Spleen (tissue), 11 donors: ENCODE data around the gene TBC1D32. TPM values are rescaled to one million over a fixed set of nuclear protein-coding genes. Genes with fewer than 3 reads are reported as not detected.

Experiments used
- DNase-seq: peaks from one replicate; pipeline ENCODE4 v3.0.0-alpha.2; 2020
- H3K27ac ChIP-seq, 8 donors: fragments of 200-600 bp; sonication (generic) in 7 of 8; 1 replicate in 4 of 8; 2 replicates in 4 of 8; pipeline versions ENCODE4 v1.5.0 to v1.8.0; 2016 to 2021; ENCODE audit warnings: inconsistent platforms in 4 of 8, mild to moderate bottlenecking in 4 of 8, moderate library complexity in 1 of 8
- H3K27me3 ChIP-seq, 7 donors: fragments of 200-600 bp; sonication (generic) in 6 of 7; replicated peaks in 1 of 7; 1 replicate in 4 of 7; 2 replicates in 3 of 7; pipeline versions ENCODE4 v1.5.0 to v1.8.0; 2016 to 2021; ENCODE audit warnings: inconsistent platforms in 3 of 7, mild to moderate bottlenecking in 1 of 7
- H3K36me3 ChIP-seq, 6 donors: fragments of 200-600 bp; sonication (generic) in 5 of 6; 1 replicate in 4 of 6; 2 replicates in 2 of 6; pipeline versions ENCODE4 v1.5.0 to v1.8.0; 2016 to 2021; ENCODE audit warnings: inconsistent platforms in 2 of 6
- H3K4me1 ChIP-seq, 6 donors: fragments of 200-600 bp; sonication (generic) in 5 of 6; 1 replicate in 3 of 6; 2 replicates in 3 of 6; pipeline versions ENCODE4 v1.5.0 to v1.8.0; 2016 to 2021; ENCODE audit warnings: inconsistent platforms in 3 of 6
- H3K4me3 ChIP-seq, 8 donors: fragments of 200-600 bp; sonication (generic) in 7 of 8; 1 replicate in 4 of 8; 2 replicates in 4 of 8; pipeline versions ENCODE4 v1.5.0 to v1.8.0; 2016 to 2021; ENCODE audit warnings: inconsistent platforms in 4 of 8, mild to moderate bottlenecking in 4 of 8, moderate library complexity in 2 of 8
- H3K9me3 ChIP-seq, 8 donors: fragments of 200-600 bp; sonication (generic) in 7 of 8; 1 replicate in 4 of 8; 2 replicates in 4 of 8; pipeline versions ENCODE4 v1.5.0 to v1.8.0; 2016 to 2021; ENCODE audit warnings: inconsistent platforms in 4 of 8
- POLR2A ChIP-seq, 3 donors: fragments of 450-650 bp; IDR thresholded peaks; one replicate each; pipeline ENCODE4 v1.5.1; 2017; ENCODE audit warnings: antibody characterized with exemption in 3 of 3, mild to moderate bottlenecking in 1 of 3
- POLR2AphosphoS5 ChIP-seq, 3 donors: sonication (generic); formaldehyde crosslinking; IDR thresholded peaks; one replicate each; pipeline ENCODE4 v1.5.1; 2017; ENCODE audit warnings: antibody characterized with exemption in 3 of 3
- WGBS, 5 donors: extraction: QIAGEN DNeasy Blood & Tissue Kit in 3 of 5; methylation state at CpG; one replicate each; pipeline versions ENCODE4 v1.1.5 to v1.1.7; 2013 to 2018; 5-methylcytosine and 5-hydroxymethylcytosine counted together
- intact Hi-C: fragments of 100-400 bp; cut with DNase I; formaldehyde crosslinking; loops from one replicate; pipeline ENCODE4 v1.15.0; 2023; ENCODE audit warnings: low total_unique reads
- polyA plus RNA-seq, 3 donors: library from polyadenylated mRNA; stranded (reverse); fragments of 200-250 nt; gene quantifications; one replicate each; pipeline ENCODE4 v1.2.1, GENCODE V29; 2013
- total RNA-seq, 7 donors: library from RNA; depleted of rRNA in 3 of 7; stranded (reverse); fragments of >200 nt in 3 of 7; fragmentation: NEBNext Ultra II Directional in 4 of 7; extraction: Animal tissue kit (Norgen Biotek cat#: 25700) in 4 of 7; gene quantifications; one replicate each; pipeline versions ENCODE4 v1.1.0 to v1.2.1, GENCODE V29; 2016 to 2021
- TF ChIP-seq, protein P1 (sequence below), 11 experiments: fragments of 200-600 bp in 7 of 11; fragments of 450-650 bp in 4 of 11; sonication (generic) in 4 of 11; IDR thresholded peaks in 8 of 11; conservative IDR thresholded peaks in 3 of 11; 1 replicate in 7 of 11; 2 replicates in 4 of 11; pipeline versions ENCODE4 v1.4.0 to v1.8.0; 2016 to 2021; ENCODE audit warnings: antibody characterized with exemption in 11 of 11, inconsistent platforms in 4 of 11, mild to moderate bottlenecking in 1 of 11
- donor health status: healthy with polysubstance abuse.
- donor health status: DM: no; HTN: no; CAD: no; lungs with moderate emphysema.
- donor health status: DM: no; HTN: no; CAD: no.
- donor health status: Bipolar disorder and iron deficiency.
- donor health status: healthy.
- donor health status: DM: no; HTN: no; CAD: no.
- donor health status: DM: yes; HTN: yes; CAD: no.

Gene TBC1D32
- total and polyA plus RNA-seq, 10 donors = 1.5 to 18.8 (median 12.6) TPM

DNA sequence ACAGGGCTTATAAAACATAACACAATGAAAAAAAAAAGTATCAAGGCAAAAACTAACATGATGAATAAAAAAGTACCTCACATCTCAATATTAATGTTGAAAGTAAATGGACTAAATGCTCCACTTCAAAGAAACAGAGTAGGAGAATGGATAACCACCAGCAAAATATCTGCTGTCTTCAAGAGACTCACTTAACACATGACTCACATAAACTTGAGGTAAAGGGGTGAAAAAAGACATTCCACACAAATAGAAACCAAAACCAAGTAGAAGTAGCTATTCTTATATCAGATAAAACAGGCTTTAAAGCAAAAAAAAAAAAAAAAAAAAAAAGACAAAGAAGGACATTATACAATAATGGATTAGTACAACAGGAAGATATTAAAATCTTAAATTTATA, 86.9 kb downstream of the TBC1D32 start:
- H3K27me3 ChIP-seq = no peaks in the 10 kb centered on the region
- peaks cover 8 to 72% (median 61%) of the 10 kb centered on the region in 8 donors for H3K9me3 ChIP-seq
- H3K4me3 ChIP-seq = no peak overlapping the region
- no peak for DNase-seq
- intact Hi-C loops = no loop called here
- H3K27ac ChIP-seq = no peak overlapping the region
- no peak for TF ChIP-seq POLR2AphosphoS5 (IDR thresholded peaks at IDR 0.05)
- TF ChIP-seq, protein P1, sequence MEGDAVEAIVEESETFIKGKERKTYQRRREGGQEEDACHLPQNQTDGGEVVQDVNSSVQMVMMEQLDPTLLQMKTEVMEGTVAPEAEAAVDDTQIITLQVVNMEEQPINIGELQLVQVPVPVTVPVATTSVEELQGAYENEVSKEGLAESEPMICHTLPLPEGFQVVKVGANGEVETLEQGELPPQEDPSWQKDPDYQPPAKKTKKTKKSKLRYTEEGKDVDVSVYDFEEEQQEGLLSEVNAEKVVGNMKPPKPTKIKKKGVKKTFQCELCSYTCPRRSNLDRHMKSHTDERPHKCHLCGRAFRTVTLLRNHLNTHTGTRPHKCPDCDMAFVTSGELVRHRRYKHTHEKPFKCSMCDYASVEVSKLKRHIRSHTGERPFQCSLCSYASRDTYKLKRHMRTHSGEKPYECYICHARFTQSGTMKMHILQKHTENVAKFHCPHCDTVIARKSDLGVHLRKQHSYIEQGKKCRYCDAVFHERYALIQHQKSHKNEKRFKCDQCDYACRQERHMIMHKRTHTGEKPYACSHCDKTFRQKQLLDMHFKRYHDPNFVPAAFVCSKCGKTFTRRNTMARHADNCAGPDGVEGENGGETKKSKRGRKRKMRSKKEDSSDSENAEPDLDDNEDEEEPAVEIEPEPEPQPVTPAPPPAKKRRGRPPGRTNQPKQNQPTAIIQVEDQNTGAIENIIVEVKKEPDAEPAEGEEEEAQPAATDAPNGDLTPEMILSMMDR (IDR thresholded peaks at IDR 0.05 in 8 of 11, conservative IDR thresholded peaks at IDR 0.05 in 3 of 11) = no peak
- H3K4me1 ChIP-seq = no peaks in the 10 kb centered on the region
- peaks cover 0 to 43% (median 3%) of the 10 kb centered on the region in 6 donors for H3K36me3 ChIP-seq

DNA sequence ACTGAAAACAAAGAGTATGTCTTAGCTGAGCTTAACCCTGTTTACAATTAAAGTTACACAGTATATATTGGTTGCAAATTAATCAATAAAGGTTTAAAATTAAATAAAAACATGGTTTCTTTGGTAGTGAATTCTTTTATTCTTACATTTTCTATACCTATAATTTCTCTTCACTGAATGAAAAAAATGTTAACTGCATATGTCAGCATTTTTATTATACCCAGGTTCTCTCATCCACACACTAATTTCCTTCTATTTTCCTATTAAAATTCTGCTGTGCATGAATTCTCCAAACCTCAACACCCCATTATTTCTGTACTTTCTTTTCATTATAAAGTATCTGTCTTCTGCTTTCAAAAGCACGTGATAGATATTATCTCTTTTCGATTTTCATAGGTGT, 91.9 kb downstream of the TBC1D32 start:
- H3K36me3 ChIP-seq = peaks cover 0 to 43% (median 5%) of the 10 kb centered on the region in 6 donors
- no peaks in the 10 kb centered on the region for H3K4me1 ChIP-seq
- intact Hi-C loops = no loop called here
- H3K27me3 ChIP-seq = no peaks in the 10 kb centered on the region
- peaks cover 8 to 22% (median 16%) of the 10 kb centered on the region in 8 donors for H3K9me3 ChIP-seq
- H3K4me3 ChIP-seq = no peak overlapping the region
- 94 to 97% (median 96%) methylated on average over 2 of the region's 2 CpGs for WGBS, 5 donors
- no peak overlapping the region for H3K27ac ChIP-seq
- no peak for DNase-seq
- TF ChIP-seq, protein P1 (IDR thresholded peaks at IDR 0.05 in 8 of 11, conservative IDR thresholded peaks at IDR 0.05 in 3 of 11) = no peak
- TF ChIP-seq POLR2A (IDR thresholded peaks at IDR 0.05) = no peak
- no peak for TF ChIP-seq POLR2AphosphoS5 (IDR thresholded peaks at IDR 0.05)

- DNase-seq = no peak
- TF ChIP-seq POLR2A (IDR thresholded peaks at IDR 0.05) = no peak
- TF ChIP-seq, protein P1 (IDR thresholded peaks at IDR 0.05 in 8 of 11, conservative IDR thresholded peaks at IDR 0.05 in 3 of 11) = no peak
- no peak for TF ChIP-seq POLR2AphosphoS5 (IDR thresholded peaks at IDR 0.05)
- Histone ChIP-seq H3K4me3 (no peak overlapping the region), H3K27ac (no peak overlapping the region), H3K4me1 (no peaks in the 10 kb centered on the region), H3K9me3 (no peaks in the 10 kb centered on the region), H3K27me3 (no peaks in the 10 kb centered on the region), H3K36me3 (peaks cover 0 to 33% (median 5%) of the 10 kb centered on the region in 6 donors)
- intact Hi-C loops = no loop called here
- 96 to 100% (median 98%) methylated on average over 1 of the region's 1 CpG for WGBS, 5 donors
Observed at GRCh38 chr6:121237859-121238258, 96.4 kb downstream of the TBC1D32 start.

DNA sequence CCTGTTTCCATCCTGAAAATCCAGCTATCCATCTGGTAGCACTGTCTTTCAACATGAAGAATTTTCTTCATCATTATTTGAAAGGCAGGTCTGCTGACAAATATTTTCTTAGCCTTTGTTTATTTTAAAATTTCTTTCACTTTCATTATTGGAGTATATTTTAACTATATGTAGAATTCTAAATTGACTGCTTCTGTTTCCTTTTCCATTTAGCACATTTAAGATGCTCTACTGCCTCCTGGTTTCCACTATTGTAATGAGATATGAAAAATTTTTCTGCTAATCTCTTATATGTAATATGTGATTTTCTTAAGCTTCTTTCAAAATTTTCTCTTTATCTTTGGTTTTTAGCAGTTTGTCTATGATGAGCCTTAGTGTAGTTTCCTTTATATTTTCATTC, 97.3 kb downstream of the TBC1D32 start:
- Histone ChIP-seq H3K36me3 (peaks cover 0 to 33% (median 5%) of the 10 kb centered on the region in 6 donors), H3K4me1 (no peaks in the 10 kb centered on the region), H3K4me3 (no peak overlapping the region), H3K9me3 (no peaks in the 10 kb centered on the region), H3K27ac (no peak overlapping the region), H3K27me3 (no peaks in the 10 kb centered on the region)
- DNase-seq = no peak
- intact Hi-C loops = no loop called here
- TF ChIP-seq POLR2A (IDR thresholded peaks at IDR 0.05) = no peak
- no peak for TF ChIP-seq POLR2AphosphoS5 (IDR thresholded peaks at IDR 0.05)
- TF ChIP-seq, protein P1 (IDR thresholded peaks at IDR 0.05 in 8 of 11, conservative IDR thresholded peaks at IDR 0.05 in 3 of 11) = no peak
